Measurements from ENCODE around the gene PLOD1.
"Not testable (repeated sequence)": the region's sequence is repeated elsewhere in the genome, so short reads cannot be mapped to it uniquely, and the experiment has no call there.

- TF ChIP-seq POLR2A, CTCF (IDR thresholded peaks at IDR 0.05): not testable (repeated sequence)
These were observed 5.3 kb downstream of the PLOD1 start for GRCh38 chr1:11939794-11940193.

Measured in thyroid gland (tissue), 4 donors.